Neuronal stem cell (in vitro differentiated cells): ENCODE results near the gene TTN.

ENCODE experiments used
- DNase-seq: peaks from one replicate; pipeline ENCODE4 v3.0.0-alpha.2; 2013; ENCODE audit warnings: low spot score
- H2AFZ ChIP-seq: one replicate; pipeline ENCODE4 v1.6.1; 2013; ENCODE audit warnings: mild to moderate bottlenecking, low read length, inconsistent platforms
- H2AK5ac ChIP-seq: 2 replicates; pipeline ENCODE4 v1.6.1; 2013; ENCODE audit warnings: low read depth, mild to moderate bottlenecking, inconsistent platforms, low read length, moderate library complexity, mixed read lengths
- H2BK120ac ChIP-seq: 2 replicates; pipeline ENCODE4 v1.6.1; 2013; ENCODE audit warnings: low read depth, mild to moderate bottlenecking, inconsistent platforms, low read length, moderate library complexity, mixed read lengths
- H2BK12ac ChIP-seq: one replicate; pipeline ENCODE4 v1.6.1; 2013; ENCODE audit warnings: low read length, inconsistent platforms
- H2BK15ac ChIP-seq: 2 replicates; pipeline ENCODE4 v1.6.1; 2013; ENCODE audit warnings: mild to moderate bottlenecking, low read length, inconsistent platforms, mixed read lengths
- H2BK5ac ChIP-seq: one replicate; pipeline ENCODE4 v1.6.1; 2013; ENCODE audit warnings: inconsistent platforms, mild to moderate bottlenecking, low read length, moderate library complexity
- H3K14ac ChIP-seq: one replicate; pipeline ENCODE4 v1.6.1; 2013; ENCODE audit warnings: low read length, inconsistent platforms
- H3K18ac ChIP-seq: 2 replicates; pipeline ENCODE4 v1.6.1; 2013; ENCODE audit warnings: low read length, inconsistent platforms
- H3K23ac ChIP-seq: 2 replicates; pipeline ENCODE4 v1.6.1; 2013; ENCODE audit warnings: low read depth, mild to moderate bottlenecking, mixed read lengths, low read length, inconsistent platforms; ENCODE audit not compliant: poor library complexity
- H3K27ac ChIP-seq: replicated peaks from 3 replicates; pipeline ENCODE4 v1.5.1; 2013; ENCODE audit warnings: low read length, inconsistent platforms
- H3K27me3 ChIP-seq, 3 experiments: 2 replicates each; pipeline ENCODE4 v1.6.1; 2013; ENCODE audit warnings: low read length in 3 of 3, mild to moderate bottlenecking in 2 of 3, inconsistent platforms in 1 of 3, low read depth in 1 of 3, mixed read lengths in 1 of 3, moderate library complexity in 1 of 3; ENCODE audit not compliant: control insufficient read depth in 3 of 3, insufficient read depth in 3 of 3
- H3K36me3 ChIP-seq, 2 donors: replicated peaks in 1 of 2; 2 replicates each; pipeline ENCODE4 v1.6.1; 2013; ENCODE audit warnings: low read length in 2 of 2; ENCODE audit not compliant: control insufficient read depth in 2 of 2, insufficient read depth in 2 of 2
- H3K4ac ChIP-seq: 2 replicates; pipeline ENCODE4 v1.6.1; 2013; ENCODE audit warnings: inconsistent platforms, mild to moderate bottlenecking, low read length, moderate library complexity
- H3K4me1 ChIP-seq, 2 donors: 1 replicate in 1 of 2; 2 replicates in 1 of 2; pipeline ENCODE4 v1.6.1; 2013; ENCODE audit warnings: low read length in 2 of 2, low read depth in 1 of 2; ENCODE audit not compliant: control insufficient read depth in 2 of 2, insufficient read depth in 1 of 2
- H3K4me2 ChIP-seq: one replicate; pipeline ENCODE4 v1.6.1; 2013; ENCODE audit warnings: mild to moderate bottlenecking, low read length, inconsistent platforms; ENCODE audit not compliant: insufficient read depth, poor library complexity, severe bottlenecking
- H3K4me3 ChIP-seq, 2 donors: 2 replicates each; pipeline ENCODE4 v1.5.1; 2013; ENCODE audit warnings: low read length in 2 of 2, mild to moderate bottlenecking in 2 of 2, inconsistent platforms in 1 of 2, moderate library complexity in 1 of 2
- H3K79me1 ChIP-seq: one replicate; pipeline ENCODE4 v1.6.1; 2013; ENCODE audit warnings: low read depth, mild to moderate bottlenecking, inconsistent platforms, low read length, moderate library complexity
- H3K9ac ChIP-seq: one replicate; pipeline ENCODE4 v1.6.1; 2013; ENCODE audit warnings: mild to moderate bottlenecking, low read depth, low read length, inconsistent platforms; ENCODE audit not compliant: poor library complexity
- H3K9me3 ChIP-seq, 2 donors: replicated peaks in 1 of 2; 2 replicates each; pipeline versions ENCODE3 to v1.6.1; 2013; ENCODE audit warnings: low read length in 2 of 2, mild to moderate bottlenecking in 2 of 2, inconsistent platforms in 1 of 2, low read depth in 1 of 2, mixed read lengths in 1 of 2, moderate library complexity in 1 of 2; ENCODE audit not compliant: control insufficient read depth in 2 of 2, insufficient read depth in 1 of 2
- H4K8ac ChIP-seq: one replicate; pipeline ENCODE4 v1.6.1; 2013; ENCODE audit warnings: low read depth, mild to moderate bottlenecking, inconsistent platforms, low read length, moderate library complexity
- H4K91ac ChIP-seq: one replicate; pipeline ENCODE4 v1.6.1; 2013; ENCODE audit warnings: low read length, low read depth, mild to moderate bottlenecking, inconsistent platforms; ENCODE audit not compliant: poor library complexity
- WGBS, 2 donors: extraction: QIAGEN DNeasy Blood & Tissue Kit; methylation state at CpG; one replicate each; pipeline ENCODE4 v1.1.7; 2013; ENCODE audit warnings: missing lambda C conversion rate in 2 of 2, mixed read lengths in 1 of 2; ENCODE audit not compliant: insufficient read length in 2 of 2, insufficient replicate concordance in 1 of 2; ENCODE audit errors: extremely low coverage in 2 of 2; 5-methylcytosine and 5-hydroxymethylcytosine counted together

TTN gene

GRCh38 chr2:178829981-178830380, 22.8 kb upstream of the TTN start:
- H2AK5ac ChIP-seq: no peak overlapping the region
- no peaks in the 10 kb centered on the region for H3K27me3 ChIP-seq
- H3K4me3 ChIP-seq: no peak overlapping the region
- no peak overlapping the region for H3K9ac ChIP-seq
- H2BK120ac ChIP-seq: no peak overlapping the region
- no peak overlapping the region for H3K27ac ChIP-seq
- H3K4me1 ChIP-seq: no peaks in the 10 kb centered on the region
- no peak overlapping the region for H4K91ac ChIP-seq
- H4K8ac ChIP-seq: no peak overlapping the region
- no peak overlapping the region for H3K4me2 ChIP-seq
- no peaks in the 10 kb centered on the region for H3K9me3 ChIP-seq
- H3K79me1 ChIP-seq: no peaks in the 10 kb centered on the region
- no peaks in the 10 kb centered on the region for H3K36me3 ChIP-seq
- H2AFZ ChIP-seq: no peak overlapping the region
- no peak overlapping the region for H3K23ac ChIP-seq
- H2BK15ac ChIP-seq: no peak overlapping the region
- no peak overlapping the region for H3K4ac ChIP-seq
- no peak overlapping the region for H2BK5ac ChIP-seq
- H3K18ac ChIP-seq: no peak overlapping the region
- DNase-seq: no peak
- no peak overlapping the region for H2BK12ac ChIP-seq
- no CpG with 5 or more reads among the region's 3 CpGs for WGBS, 2 donors
- H3K14ac ChIP-seq: no peak overlapping the region

- Histone ChIP-seq H3K14ac (no peak overlapping the region), H3K27ac (no peak overlapping the region), H3K9me3 (no peaks in the 10 kb centered on the region), H2AFZ (no peak overlapping the region), H3K4me1 (no peaks in the 10 kb centered on the region), H3K9ac (no peak overlapping the region), H3K36me3 (no peaks in the 10 kb centered on the region), H2BK120ac (no peak overlapping the region), H2BK12ac (no peak overlapping the region), H3K27me3 (no peaks in the 10 kb centered on the region), H3K4ac (no peak overlapping the region), H2BK5ac (no peak overlapping the region), H4K91ac (no peak overlapping the region), H2BK15ac (no peak overlapping the region), H2AK5ac (no peak overlapping the region), H3K4me3 (no peak overlapping the region), H3K23ac (no peak overlapping the region), H3K4me2 (no peak overlapping the region), H3K18ac (no peak overlapping the region), H4K8ac (no peak overlapping the region), H3K79me1 (no peaks in the 10 kb centered on the region)
- no CpG with 5 or more reads among the region's 3 CpGs for WGBS, 2 donors
- no peak for DNase-seq
These were observed 22.2 kb upstream of the TTN start for GRCh38 chr2:178829299-178829960.

DNA sequence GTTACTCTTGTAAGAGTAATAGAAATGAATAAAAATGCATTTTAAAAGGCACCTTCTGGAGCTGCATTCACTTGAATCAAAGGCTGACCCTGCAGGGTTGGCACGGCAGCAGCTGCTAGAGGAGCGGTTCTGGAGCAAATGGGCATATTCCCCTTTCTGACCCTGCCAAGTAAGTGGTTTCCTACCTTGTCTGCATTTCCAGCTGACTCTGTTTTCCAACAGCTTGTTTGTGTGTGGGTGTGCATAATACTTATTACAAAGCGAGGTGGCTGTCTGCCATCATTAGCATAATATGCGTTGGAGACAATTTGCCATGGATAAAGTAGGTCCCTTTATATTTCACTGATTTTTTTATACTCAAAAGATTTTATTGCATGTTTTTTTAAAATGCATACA, 21.3 kb upstream of the TTN start:
- H3K23ac ChIP-seq: no peak overlapping the region
- H4K91ac ChIP-seq: no peak overlapping the region
- H4K8ac ChIP-seq: no peak overlapping the region
- no peak overlapping the region for H3K4me2 ChIP-seq
- no peak overlapping the region for H3K27ac ChIP-seq
- no peak overlapping the region for H3K14ac ChIP-seq
- no peaks in the 10 kb centered on the region for H3K79me1 ChIP-seq
- no peaks in the 10 kb centered on the region for H3K9me3 ChIP-seq
- H3K36me3 ChIP-seq: no peaks in the 10 kb centered on the region
- no peak overlapping the region for H2BK120ac ChIP-seq
- H2AK5ac ChIP-seq: no peak overlapping the region
- H2BK15ac ChIP-seq: no peak overlapping the region
- no peaks in the 10 kb centered on the region for H3K4me1 ChIP-seq
- H3K4me3 ChIP-seq: no peak overlapping the region
- WGBS, 2 donors: no CpG with 5 or more reads among the region's 4 CpGs
- no peak overlapping the region for H3K9ac ChIP-seq
- no peaks in the 10 kb centered on the region for H3K27me3 ChIP-seq
- H2BK12ac ChIP-seq: no peak overlapping the region
- H2AFZ ChIP-seq: no peak overlapping the region
- H3K18ac ChIP-seq: no peak overlapping the region
- H3K4ac ChIP-seq: no peak overlapping the region
- H2BK5ac ChIP-seq: no peak overlapping the region
- no peak for DNase-seq

DNA sequence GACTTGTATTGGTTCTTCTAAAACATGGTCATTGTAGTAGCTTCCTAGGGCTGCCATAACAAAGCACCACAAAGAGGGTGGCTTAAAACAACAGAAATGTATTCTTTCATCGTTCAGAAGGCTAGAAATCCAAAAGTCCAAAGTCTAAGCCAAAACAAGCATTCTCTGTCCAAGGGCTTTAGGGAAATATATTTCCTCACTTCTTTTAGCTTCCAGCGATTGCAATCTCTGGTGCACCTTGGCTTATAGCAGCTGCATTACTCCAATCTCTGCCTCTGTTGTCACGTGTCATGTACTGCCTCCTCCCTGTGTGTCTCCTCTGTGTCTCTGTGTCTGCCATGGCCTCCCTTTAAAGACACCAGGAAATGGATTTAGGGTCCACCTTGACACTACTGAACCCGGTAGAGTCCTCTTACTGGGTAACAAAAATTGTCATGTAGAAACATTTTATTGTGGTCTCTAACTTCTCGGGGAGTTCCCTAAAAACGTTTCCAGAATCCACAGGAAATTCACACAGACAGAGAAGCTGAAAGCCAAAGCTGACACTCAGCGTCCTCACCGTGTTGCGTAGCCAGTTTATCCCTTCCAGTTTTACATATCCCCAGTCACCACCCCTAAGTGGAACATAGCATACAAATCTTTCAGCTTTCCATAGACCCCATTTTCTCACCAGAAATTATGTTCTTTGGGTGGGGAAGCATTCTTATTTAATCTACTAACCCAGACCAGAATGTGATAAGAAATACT, 20.7 kb upstream of the TTN start:
- H2AK5ac ChIP-seq: no peak overlapping the region
- no peak overlapping the region for H4K91ac ChIP-seq
- no peak overlapping the region for H3K9ac ChIP-seq
- H3K4me1 ChIP-seq: no peaks in the 10 kb centered on the region
- H3K79me1 ChIP-seq: no peaks in the 10 kb centered on the region
- no CpG with 5 or more reads among the region's 9 CpGs for WGBS, 2 donors
- no peaks in the 10 kb centered on the region for H3K27me3 ChIP-seq
- no peak overlapping the region for H3K14ac ChIP-seq
- H2BK15ac ChIP-seq: no peak overlapping the region
- H3K18ac ChIP-seq: no peak overlapping the region
- H3K27ac ChIP-seq: no peak overlapping the region
- H3K4ac ChIP-seq: no peak overlapping the region
- H3K4me3 ChIP-seq: no peak overlapping the region
- H2BK12ac ChIP-seq: no peak overlapping the region
- no peak overlapping the region for H3K4me2 ChIP-seq
- no peak for DNase-seq
- no peaks in the 10 kb centered on the region for H3K36me3 ChIP-seq
- H3K23ac ChIP-seq: no peak overlapping the region
- no peak overlapping the region for H2BK5ac ChIP-seq
- H2BK120ac ChIP-seq: no peak overlapping the region
- no peak overlapping the region for H4K8ac ChIP-seq
- H3K9me3 ChIP-seq: no peaks in the 10 kb centered on the region
- no peak overlapping the region for H2AFZ ChIP-seq
